NCI-H2081 treated with DMSO at 0.1 percent for 48 hours (cell line): ENCODE results near the gene TEX11.

ENCODE experiments used
- DNase-seq: peaks from one replicate; lab custom pipeline; 2025; lab: John Stamatoyannopoulos, UW

TEX11 gene

DNA sequence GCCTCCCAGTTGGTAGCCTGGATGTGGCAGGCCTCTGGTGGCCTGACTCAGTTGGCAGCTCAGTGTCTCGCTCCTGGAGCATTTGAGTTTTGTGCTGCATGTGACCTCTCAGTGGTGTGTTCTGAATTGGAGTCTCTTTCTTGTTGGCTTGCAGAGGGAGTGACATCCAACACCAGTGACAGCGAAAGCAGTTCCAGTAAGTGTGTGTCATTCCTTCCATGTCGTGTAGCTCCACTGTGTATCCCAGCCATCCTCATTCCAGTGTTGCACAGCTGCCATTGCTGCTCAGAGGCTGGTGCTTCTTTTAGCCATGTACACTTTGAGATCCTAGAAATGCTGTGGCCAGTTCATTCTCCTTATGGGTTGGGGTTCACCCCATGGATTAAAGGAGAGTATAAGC is 411.5 kb downstream of the TEX11 start:
- DNase-seq, result no peak

DNA sequence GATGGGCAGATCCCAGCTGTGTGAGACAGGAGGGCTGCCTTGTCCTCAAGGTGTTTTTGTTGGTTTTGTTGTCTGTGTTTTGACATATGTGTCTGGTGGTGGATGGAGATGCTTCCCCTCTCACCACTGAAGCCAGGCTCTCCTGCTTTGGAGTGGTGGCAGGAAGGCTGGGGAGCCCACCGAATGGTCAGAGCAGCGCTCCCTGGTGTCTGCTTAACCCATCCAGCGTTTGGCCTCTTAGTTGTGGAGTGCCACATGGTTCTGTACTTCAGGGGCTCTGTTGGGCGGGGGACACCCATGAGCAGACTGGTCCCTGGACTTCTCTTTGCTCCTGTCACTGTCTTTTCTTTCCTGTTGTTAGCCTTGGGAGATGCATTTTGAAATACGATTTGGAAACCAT is 412.0 kb downstream of the TEX11 start:
- DNase-seq, result no peak

DNA sequence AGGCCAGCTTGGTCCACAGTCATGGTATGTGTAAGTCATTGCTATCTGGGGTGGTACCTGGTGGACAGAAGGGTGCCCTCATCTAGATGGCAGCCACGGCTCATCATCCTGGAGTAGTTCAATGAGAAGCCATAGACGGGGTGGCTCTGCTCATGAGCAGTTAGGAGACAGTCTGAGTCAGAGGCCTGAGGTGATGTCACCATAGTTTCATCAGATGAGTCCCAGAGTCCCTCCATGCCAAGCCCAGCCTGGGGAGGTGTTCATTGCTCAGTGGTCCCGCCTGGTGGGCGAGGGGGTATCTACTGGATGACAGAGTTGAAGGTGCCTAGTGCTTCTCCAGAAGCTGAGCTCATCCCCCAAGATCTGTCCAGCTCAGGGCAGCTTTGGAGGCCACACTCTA is 414.1 kb downstream of the TEX11 start:
- no peak for DNase-seq

DNA sequence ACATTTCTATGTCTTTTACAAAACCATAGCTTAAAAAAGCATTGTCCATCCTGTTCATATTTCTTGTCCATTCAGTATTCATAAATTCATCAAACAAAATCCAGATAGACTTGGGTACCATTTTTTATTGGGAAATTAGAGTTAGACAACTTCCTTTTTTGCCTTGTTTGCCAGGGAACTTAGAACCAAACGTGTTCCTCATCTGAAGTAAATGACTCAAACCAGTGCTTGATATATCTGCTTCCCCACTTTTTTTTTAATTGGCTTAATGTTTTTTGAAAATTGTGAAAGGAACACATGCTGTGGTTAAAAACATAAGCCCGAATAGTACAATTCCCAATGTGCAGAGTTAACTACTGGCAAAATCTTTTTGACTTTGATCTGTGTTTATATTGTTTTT is 419.7 kb downstream of the TEX11 start:
- DNase-seq, result no peak

DNA sequence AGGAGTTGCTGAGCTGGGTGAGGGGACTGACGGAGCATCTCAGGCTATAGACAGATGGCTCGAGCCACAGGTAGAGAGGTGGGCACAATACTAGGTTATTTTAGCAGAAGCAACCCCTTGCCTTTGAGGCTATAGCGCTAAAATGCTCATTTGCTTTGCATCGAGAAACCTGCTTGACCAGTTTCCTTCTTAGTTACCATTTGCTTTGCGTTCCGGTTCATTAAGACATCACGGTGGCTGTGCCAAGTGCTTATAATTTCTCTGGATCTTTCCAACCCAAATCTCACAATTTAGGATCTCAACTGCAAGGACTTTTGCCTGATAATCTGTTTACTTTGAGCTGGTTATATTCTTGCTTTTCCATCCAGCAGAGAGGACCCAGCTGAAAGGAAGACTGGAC is 423.0 kb downstream of the TEX11 start:
- DNase-seq, result no peak

DNA sequence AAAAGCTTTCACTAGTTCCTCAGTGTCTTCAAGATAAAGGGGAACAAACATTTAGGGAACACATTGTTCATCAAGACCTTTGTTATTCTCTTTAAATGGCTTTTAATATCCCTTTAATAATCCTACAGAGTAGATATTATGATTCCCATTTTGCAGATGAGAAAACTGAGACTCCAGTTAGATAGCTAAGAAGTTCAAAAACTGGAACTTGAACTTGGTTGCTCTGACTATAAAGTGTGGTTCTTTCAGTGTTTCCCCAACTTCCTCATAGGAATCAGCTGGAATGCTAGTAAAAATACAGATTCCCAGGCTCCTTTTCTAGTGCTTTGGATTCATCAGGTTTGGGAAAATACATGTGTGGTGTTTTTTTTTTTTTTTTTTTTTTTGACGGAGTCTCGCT is 426.2 kb downstream of the TEX11 start:
- DNase-seq, result no peak

DNA sequence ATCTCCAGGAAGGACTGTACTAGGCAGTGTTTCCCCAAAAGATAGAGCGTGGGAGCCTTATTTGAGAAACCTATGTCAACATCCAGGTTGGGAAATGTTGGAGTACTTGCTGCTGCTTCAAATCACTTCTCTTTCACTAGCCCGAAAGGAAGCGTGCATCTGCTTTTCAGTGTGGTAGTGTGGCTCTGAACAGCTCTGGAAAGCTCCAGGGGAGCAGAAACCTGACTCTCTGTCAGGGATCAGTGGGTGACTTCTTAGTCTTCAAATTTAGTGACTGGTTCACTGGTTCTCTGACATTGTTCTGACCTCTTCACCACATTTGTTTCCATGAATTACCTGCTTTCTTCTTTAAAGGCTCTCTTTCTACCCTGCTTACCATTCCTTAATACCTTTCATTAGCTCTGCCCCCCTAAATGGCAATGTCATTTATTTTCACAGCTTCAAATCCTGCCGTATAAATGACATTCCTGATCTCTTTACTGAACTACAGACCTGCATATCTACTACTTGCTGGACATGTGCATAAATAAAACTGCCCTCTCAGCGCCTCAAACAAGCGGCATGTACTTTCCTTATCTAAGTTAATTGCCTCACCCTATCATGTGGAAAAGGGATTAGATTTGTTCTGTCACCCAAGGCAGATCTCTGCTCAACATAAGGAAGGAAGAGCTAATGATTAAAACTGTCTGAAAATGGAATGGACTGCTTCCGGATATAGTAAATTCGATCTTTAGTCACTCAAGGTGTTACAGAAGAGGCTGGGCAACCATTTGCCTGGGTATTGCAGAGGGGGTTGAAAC is 426.8 kb downstream of the TEX11 start:
- no peak for DNase-seq

DNA sequence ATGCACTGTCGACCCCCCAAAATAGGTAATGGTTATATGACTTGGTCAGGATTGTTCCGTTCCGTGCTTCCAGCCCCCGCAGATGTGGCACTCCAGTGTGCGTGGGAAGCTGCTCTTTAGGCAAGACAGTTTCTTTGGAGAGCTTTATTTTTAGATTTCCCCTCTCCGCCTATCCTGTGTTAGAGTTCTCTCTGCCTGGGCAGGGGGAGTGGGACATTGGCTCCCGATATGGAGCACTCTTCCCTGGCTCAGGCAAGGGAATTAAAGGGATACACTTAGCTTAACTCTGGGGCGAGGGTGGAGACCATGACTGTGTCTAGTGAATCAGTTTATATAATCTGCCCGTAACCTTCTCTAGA is 427.9 kb downstream of the TEX11 start:
- DNase-seq, result no peak

DNA sequence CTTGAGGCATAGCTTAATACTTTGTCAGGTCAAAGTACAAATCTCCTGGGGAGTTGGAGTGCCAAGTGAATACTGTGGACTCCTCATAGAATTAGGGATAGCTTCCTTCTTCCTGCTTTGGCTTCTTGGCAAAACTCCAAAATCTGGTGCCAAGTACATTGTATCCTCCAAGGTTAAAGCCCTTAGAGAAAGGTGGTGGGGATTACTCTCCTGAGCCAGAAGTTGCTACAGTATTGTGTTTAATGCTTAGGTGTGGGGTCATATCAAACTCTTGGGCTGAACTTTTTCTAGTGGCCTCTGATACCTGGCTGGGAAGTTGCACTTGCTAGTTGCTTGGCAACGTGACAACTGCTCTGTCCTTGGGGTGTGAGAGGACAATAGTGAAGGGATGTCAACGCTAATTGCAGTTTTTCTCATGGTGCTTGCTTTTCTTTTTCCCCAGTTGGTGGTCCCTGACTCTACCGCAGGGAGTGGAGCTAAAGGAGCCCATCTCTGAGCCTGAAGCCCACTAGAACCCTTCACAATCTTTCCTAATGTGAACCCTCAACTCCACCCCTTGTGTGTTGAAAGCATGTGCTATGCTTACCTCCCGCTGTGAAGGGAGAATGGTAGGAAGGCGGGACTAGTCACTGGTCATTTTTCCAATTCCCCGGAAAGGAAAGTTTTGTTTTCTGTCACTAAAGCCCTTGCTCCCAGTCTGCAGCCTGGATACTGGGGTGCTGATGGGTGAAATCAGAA is 428.4 kb downstream of the TEX11 start:
- no peak for DNase-seq

DNA sequence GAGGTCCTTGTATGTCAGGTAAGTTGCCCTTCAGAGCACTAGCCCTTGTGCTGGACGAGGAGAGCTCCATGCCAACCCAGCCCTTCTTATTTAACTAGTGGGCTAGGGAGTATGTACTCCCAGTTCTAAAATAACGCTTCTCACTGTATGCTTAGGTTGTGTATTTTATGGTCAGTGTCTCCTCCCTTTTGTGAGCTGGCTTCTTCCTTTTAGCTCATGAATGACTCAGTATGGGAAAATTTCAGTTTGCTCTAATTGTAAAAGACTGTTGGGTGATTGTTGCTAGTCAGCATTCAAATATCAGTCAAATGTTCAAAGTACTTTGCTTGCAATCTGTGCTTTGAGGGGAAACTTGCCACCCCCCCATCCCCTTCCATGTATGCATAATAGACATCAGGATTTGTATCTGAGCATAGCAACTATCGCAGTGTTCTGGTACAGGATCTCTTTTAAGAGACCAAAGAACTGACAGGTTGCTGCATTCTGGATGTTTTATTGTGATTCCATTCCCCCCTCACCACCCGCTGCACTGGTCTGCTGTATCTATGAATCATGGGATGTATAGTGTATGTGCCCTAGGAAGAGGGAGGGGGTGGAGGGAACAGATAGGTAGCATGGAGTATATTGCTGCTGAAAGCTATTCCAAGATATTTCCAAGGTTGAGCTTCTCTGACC is 429.1 kb downstream of the TEX11 start:
- no peak for DNase-seq
